NCI-H1092 treated with DMSO at 0.1 percent for 48 hours (cell line): ENCODE measurements around the gene ANKRD45.
"Not testable (repeated sequence)": the region's sequence is repeated elsewhere in the genome, so short reads cannot be mapped to it uniquely, and the experiment has no call there.

Experiments used
- DNase-seq: peaks from one replicate; lab custom pipeline; 2025; lab: John Stamatoyannopoulos, UW

ANKRD45 gene

DNA sequence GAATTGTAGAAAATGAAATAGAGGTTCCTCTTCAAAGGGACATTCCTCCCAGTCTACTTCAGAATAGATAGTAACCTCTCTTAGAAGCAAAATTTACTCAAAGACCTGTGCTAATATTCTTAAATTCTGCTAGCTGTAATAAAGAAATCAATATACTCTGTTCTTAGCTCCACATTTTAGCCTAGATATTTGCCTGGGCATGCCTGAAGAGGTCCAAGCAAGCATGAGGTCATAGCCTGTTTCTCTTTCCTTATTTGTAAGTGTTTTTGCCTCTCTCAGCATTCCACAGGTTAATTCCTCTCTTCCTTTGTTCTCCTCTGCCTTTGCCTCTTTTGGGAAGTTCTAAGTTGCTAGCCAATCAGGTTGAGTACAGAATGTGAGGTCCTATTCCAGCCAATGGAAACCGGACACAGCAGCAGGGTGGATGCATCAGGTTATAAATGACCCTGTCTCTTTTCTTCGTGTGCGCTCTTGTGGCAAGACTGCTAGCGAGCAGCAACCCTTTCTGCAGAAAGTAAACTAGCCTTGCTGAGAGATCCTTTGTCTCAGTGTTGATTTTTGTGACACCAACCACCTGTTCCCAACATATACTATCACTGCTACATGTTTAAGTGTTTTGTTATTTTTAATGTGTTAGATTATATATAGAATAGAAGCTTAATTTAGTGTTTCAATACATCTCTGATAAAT, 27.1 kb downstream of the ANKRD45 start:
- DNase-seq = not testable (repeated sequence)

DNA sequence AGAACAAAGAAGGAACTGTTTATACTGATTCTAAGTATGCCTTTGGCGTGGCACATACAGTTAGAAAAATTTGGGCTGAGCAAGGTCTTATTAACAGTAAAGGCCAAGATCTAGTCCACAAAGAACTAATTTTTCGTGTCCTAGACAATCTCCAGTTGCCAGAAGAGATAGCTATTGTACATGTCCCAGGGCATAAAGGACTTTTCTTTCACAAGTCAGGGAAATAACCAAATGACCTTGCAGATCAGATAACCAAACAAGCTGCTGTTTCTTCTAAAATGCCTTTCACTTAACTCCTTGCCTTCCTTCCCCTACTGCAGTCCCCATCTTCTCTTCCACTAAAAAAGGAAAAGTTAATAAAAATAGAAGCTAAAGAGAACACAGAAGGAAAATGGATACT, 30.5 kb downstream of the ANKRD45 start:
- DNase-seq = no peak

DNA sequence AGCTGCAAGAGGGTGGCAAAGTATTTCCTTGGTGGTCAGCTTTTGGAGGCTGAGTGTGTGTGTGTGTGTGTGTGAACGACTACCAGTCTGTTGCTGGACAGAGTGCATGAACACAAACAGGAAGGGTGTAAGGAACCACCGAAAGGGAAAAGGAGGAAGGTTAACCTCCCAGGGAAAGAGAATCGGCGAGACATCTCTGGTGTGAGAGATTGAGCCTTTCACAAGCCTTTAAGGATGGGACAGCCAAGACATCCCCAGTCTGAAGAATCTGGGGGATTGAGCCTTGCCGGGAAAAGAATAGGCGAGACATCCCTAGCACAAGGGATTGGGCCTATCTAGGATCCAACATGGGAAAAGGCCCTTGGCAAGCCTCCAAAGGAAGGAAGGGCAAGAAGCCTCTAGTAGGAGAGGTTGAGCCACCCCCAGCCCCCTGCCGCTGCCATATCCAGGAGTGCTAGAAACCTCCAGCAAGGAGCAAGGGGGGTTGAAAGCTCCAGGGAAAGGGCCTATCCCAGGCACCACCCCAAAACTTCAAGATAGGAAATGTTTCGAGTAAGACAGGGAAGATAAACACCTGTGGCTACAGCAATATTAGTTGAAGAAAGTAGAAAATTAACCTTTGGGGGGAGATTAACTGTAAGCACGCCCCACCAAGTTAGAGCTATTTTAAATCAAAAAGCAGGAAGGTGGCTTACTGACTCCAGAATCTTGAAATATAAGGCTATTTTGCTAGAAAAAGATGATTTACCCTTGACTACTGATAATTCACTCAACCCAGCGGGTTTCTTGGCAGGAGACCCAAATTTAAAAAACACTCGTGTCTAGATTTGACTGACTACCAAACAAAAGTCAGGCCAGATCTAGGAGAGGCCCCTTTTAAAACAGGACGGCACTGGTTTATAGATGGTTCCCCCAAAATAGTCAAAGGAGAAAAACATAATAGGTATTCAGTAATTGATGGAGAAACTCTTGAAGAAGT, 31.3 kb downstream of the ANKRD45 start:
- no peak for DNase-seq

- not testable (repeated sequence) for DNase-seq
Observed at GRCh38 chr1:173637236-173638042, 32.2 kb downstream of the ANKRD45 start.

DNA sequence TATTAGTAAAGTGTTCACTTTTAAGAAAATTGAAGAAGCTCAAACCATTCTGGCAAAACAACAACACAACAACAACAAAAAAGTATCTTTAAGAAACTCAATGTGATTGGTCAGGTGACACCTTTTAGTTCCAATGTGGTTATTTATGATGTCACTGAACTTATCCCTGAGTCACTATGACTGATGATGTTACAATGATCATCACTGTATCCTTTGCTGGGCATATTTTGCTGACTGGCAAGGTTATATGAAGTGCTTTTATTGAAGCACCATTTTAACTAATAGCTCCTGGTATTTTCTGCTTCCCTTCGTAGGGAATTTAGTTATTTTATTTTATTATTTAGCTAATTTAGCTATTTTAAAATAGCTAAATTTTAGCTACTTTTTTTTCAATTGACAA, 34.5 kb downstream of the ANKRD45 start, which contains the start of gene TEX50:
Gene TEX50, plus strand, starts transcription at position 223 of the 400 bp plus-strand sequence. CDS start 184 bp downstream, outside the sequence.
- DNase-seq = no peak

DNA sequence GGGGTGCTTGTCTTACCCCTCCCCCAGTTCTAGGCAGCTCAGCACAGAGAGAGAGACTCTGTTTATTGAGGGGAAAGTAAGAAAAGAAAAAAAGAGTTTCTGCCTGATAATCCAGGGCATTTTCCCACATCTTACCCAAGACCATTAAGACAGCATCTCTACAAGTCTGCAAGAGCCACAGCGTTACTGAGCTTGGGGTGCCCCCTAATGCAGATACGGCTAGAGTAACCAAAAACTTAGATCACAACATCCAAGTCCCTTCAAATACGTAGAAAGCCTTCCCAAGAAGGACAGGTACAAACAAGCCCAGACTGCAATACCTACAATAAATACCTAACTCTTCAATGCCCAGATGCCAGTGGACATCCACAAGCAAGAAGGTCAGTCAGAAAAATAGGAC, 40.8 kb downstream of the ANKRD45 start:
- DNase-seq = no peak

DNA sequence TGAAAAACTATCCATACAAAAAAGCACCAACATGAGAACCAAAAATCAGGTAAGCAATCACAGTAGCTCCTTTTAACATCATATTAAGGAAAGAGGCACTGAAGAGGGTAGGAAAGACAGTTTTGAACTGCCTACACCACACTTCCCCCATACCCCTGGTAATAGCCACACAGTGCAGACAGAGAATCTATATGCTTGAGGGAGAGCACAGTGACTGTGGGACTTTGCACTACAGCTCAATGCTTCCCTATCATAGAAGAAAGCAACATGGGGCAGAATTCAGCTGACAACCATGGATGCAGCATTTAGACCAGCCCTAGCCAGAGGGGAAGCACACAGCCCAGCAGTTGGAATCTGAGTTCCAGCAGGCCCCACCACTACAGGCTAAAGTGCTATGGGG, 42.4 kb downstream of the ANKRD45 start:
- no peak for DNase-seq

- DNase-seq = no peak
Observed at GRCh38 chr1:173616859-173617258, 52.8 kb downstream of the ANKRD45 start.

DNA sequence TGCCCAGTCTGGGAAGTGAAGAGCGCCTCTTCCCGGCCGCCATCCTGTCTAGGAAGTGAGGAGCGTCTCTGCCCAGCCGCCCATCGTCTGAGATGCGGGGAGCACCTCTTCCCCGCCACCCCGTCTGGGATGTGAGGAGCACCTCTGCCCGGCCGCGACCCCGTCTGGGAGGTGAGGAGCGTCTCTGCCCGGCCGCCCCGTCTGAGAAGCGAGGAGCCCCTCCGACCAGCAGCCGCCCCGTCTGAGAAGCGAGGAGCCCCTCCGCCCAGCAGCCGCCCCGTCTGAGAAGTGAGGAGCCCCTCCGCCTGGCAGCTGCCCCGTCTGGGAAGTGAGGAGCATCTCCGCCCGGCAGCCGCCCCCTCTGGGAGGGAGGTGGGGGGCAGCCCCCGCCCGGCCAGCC, 56.6 kb downstream of the ANKRD45 start:
- not testable (repeated sequence) for DNase-seq

DNA sequence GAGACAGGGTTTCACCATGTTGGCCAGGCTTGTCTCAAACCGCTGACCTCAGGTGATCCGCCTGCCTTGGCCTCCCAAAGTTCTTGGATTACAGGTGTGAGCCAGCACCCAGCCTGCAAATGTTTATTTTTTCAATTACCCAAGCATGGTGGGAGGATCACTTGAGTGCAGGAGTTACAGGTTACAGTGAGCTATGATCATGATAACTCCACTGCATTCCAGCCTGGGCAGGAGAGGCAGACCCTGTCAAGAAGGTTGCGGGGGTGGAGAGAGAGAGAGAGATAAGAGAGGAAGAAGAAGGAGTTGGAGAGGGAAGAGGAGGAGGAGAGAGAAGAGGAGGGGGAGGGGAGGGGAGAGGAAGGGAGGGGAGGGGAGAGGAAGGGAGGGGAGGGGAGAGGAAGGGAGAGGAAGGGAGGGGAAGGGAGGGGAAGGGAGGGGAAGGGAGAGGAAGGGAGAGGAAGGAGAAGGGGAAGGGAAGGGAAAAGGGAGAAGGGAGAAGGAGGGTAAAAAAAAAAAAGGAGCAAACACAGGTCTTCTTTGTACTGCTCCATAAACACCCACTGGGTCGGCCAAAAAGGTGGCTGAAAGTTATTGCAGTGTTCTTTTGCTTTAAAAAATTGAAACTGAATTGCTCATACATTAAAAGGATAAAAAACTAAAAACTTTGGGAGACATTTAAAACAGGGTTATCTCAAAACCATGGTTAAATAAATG, 61.0 kb downstream of the ANKRD45 start:
- DNase-seq = no peak

DNA sequence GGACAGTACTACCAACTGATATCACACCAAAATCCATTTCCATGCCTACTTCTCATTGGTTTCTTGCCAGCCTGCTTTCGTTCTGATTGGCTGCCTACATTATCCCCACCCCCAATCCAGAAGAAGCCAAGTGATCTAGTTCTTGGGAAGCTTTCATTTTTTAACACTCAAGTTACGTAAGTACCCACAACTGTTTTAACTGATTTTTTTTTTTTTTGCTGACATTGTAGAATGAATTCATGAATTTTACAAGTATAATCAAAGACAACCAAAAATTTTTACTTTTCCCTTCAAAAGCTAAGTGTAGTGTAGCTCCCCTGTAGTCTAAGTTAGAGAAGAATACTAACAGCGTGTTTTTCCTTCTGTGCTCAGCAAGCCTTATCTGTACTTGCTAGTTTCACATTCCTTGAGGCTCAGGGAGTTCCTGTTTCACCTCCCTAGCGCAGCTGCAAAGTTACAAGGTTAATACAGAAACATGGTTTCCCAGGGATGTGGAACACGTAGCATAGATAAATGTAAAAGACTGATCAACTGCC, 66.5 kb downstream of the ANKRD45 start, which contains the start of gene SLC9C2:
Gene SLC9C2, minus strand, starts transcription at position 17 of the 536 bp plus-strand sequence. CDS start 1,296 bp downstream, outside the sequence.
- no peak for DNase-seq

- no peak for DNase-seq
Observed at GRCh38 chr1:173601588-173601987, 68.1 kb downstream of the ANKRD45 start.

GRCh38 chr1:173596097-173596825, 73.4 kb downstream of the ANKRD45 start:
- DNase-seq = no peak

DNA sequence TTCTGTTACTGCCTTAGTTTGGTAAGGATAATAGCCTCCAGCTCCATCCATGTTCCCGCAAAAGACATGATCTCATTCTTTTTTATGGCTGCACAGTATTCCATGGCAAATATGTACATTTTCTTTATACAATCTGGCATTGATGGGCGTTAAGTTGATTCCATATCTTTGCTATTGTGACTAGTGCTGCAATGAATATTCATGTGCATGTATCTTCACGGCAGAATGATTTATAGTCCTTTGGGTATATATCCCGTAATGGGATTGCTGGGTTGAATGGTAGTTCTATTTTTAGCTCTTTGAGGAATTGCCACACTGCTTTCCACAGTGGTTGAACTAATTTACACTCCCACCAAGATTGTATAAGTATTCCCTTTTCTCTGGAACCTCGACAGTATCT, 78.5 kb downstream of the ANKRD45 start:
- not testable (repeated sequence) for DNase-seq

DNA sequence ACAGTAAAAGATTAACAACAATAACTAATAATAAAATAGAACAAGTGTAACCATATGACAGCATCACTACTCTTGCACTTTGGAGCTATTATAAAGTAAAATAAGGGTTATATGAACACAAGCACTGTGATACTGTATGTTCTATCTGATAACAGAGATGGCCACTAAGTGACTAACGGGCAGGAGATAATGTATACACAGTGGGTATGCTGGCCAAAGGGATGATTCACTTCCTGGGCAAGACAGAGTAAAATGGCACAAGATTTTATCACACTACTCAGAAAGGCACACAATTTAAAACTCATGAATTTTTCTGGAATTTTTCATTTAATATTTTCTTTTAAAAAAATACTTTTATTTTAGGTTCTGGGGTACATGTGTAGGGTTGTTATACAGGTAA, 79.1 kb downstream of the ANKRD45 start:
- DNase-seq = no peak

DNA sequence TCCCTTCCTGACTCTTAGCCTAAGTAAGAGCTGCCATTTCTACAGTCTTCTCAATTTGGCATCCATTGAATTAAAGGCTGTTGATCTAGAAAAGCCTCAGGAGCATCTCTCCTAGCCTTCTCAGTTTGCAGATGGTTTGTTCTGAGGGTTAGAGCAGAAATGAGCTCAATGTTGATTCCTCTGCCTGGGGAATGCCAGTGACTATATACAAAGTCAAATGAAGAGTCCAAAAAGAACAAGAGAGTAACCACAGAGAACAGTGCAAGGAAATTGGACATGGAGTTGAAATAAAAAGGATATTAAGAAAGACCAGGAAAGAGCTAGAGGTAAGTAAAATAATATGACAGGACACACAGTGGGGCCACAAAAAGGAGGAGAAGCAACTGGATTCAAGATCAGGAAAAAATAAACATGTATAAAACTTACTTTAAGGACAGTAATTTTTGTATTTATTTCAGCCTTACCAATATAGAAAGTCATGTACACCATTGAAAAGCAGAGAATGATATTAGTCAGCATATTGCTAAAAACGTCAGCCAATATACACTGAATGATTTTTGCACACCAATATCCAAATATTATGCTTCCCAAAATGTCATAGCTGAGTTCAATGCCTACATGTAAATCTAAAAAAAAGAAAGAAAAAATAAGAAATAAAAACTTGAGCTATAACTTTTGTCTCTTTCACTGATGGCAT, 88.1 kb downstream of the ANKRD45 start:
- no peak for DNase-seq

GRCh38 chr1:173580658-173581057, 89.0 kb downstream of the ANKRD45 start:
- no peak for DNase-seq

DNA sequence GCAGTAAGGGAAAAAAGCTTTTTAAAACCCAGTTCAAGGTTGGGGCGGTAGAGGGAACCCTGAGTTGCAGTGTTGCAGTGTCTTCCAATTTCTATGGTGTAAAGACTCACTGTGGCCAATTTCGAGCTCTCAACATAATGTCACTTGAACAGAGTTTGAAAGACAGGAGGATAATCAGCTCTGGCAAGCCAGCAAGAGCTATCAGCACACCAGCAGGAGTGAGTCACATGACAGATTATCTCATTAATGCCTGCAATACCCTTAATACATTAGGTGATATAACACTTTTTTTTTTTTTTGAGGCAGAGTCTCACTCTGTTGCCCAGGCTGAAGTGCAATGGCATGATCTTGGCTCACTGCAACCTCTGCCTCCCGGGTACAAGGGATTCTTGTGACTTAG, 89.6 kb downstream of the ANKRD45 start:
- no peak for DNase-seq

DNA sequence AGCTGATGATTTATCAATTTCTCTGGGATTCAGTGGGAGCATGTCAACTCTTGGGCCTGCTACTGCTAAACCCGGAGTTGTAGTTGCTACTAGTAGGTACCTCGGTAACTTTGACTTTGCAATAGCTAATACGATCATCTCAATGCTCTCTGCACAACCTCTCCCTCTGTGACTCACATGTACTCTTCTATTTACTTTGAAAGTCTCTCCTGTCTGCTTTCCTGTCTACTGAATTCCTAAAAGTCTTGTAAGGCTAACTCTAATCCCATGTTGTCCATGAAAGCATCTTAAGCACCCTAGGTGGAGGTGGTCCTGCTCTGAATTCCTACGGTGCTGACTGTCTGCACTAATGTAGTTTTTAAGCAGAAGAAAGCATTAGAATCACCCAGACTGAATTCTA, 96.1 kb downstream of the ANKRD45 start:
- no peak for DNase-seq
